ENCODE data around the gene YTHDF2. TPM values are rescaled to one million over a fixed set of nuclear protein-coding genes. Genes with fewer than 3 reads are reported as not detected.

YTHDF2 gene
- total and polyA plus RNA-seq, 9 of the 15 experiments (the other 6 are each of a cell fraction or from before 2014, with no cell fraction given), result 41.0 to 111 (median 83.3) TPM

- TF ChIP-seq CBX2 (IDR thresholded peaks at IDR 0.05; ENCODE audit: insufficient read depth, low read length, poor library complexity, severe bottlenecking) (no peak), MBD2 (IDR thresholded peaks at IDR 0.05; ENCODE audit: borderline replicate concordance, low read depth) (peak; percentile 39; the same call in 1 of the 2 replicates), THRAP3 (IDR thresholded peaks at IDR 0.05; ENCODE audit: borderline replicate concordance) (no peak), HDAC8 (tag; IDR thresholded peaks at IDR 0.05) (peak; percentile 84; the same call in 1 of the 2 replicates), SOX6 (IDR thresholded peaks at IDR 0.05) (peak; percentile 82), CAMTA2 (CRISPR knock-in tag; conservative IDR thresholded peaks at IDR 0.05) (0 out of 2 replicates have a peak, but pooled peaks have one; percentile 12), MCM3 (IDR thresholded peaks at IDR 0.05) (no peak), ATF6 (CRISPR knock-in tag; IDR thresholded peaks at IDR 0.05) (no peak; the same call in 1 of the 2 replicates), NBN (IDR thresholded peaks at IDR 0.05; ENCODE audit: low read depth) (peak; percentile 97), HDAC1 (IDR thresholded peaks at IDR 0.05) (peak; percentile 58 to 87; a peak in 1 of 4 replicates), FOXP1 (CRISPR knock-in tag; IDR thresholded peaks at IDR 0.05) (peak; percentile 91; the same call in 1 of the 2 replicates), EGR1 (conservative IDR thresholded peaks at IDR 0.05) (peak; percentile 97), ZNF586 (CRISPR knock-in tag; conservative IDR thresholded peaks at IDR 0.05) (no peak), ZBTB43 (CRISPR knock-in tag; IDR thresholded peaks at IDR 0.05) (peak; percentile 80), SETDB1 (IDR thresholded peaks at IDR 0.05; ENCODE audit: low read length) (peak; percentile 38), RBM39 (optimal IDR thresholded peaks at IDR 0.05; ENCODE audit: low read depth, low read length) (peak; percentile 66), RNF219 (CRISPR knock-in tag; IDR thresholded peaks at IDR 0.05) (no peak), CBX1 (IDR thresholded peaks at IDR 0.05; ENCODE audit: low read depth) (peak; percentile 41; the same call in 1 of the 2 replicates)
Measured at GRCh38 chr1:28736450-28737306, at the start of gene YTHDF2 (continued).
